ENCODE results near the gene PIERCE2. TPM values are rescaled to one million over a fixed set of nuclear protein-coding genes. Genes with fewer than 3 reads are reported as not detected.
A peak's percentile ranks its signal among the peaks of the same experiment; 100 is the strongest.
"Not testable (repeated sequence)": the region's sequence is repeated elsewhere in the genome, so short reads cannot be mapped to it uniquely, and the experiment has no call there.

Gene PIERCE2
- polyA plus RNA-seq, 1 donor, result 2.3 TPM

DNA sequence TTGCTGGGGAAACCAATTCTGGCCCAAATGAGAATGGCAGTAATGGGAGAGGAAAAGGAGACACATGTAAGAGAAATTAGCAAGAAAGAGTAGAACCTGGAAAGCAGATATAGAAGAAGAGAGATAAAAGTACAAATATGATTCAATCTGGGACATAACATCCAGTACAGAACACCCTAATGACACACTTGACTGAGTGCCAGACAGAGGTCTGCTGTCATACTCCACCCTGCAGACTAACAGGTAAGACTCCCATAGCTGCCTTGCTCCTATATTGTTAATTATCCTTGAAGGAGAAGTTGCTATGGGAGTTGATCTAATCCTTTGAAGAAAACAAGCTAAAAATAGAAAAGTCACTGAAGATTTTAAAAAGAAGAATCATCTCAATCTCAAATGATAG is 21.3 kb upstream of the PIERCE2 start:
- Histone ChIP-seq H3K27ac (ENCODE audit: low read length) (no peak overlapping the region), H3K27me3 (ENCODE audit: control insufficient read depth, insufficient read depth, low read length) (no peaks in the 10 kb centered on the region), H3K4me1 (ENCODE audit: control insufficient read depth, insufficient read depth, low read length) (no peaks in the 10 kb centered on the region), H3K36me3 (ENCODE audit: control insufficient read depth, insufficient read depth, low read length) (peaks cover 11% of the 10 kb centered on the region), H3K9me3 (ENCODE audit: control insufficient read depth, low read depth, low read length) (no peaks in the 10 kb centered on the region), H3K4me3 (ENCODE audit: low read length) (no peak overlapping the region)
- DNase-seq, result no peak

GRCh38 chr15:55389264-55389607 is 19.1 kb upstream of the PIERCE2 start:
- no peak overlapping the region for H3K4me3 ChIP-seq (ENCODE audit: low read length)
- H3K9me3 ChIP-seq (ENCODE audit: control insufficient read depth, low read depth, low read length), result no peaks in the 10 kb centered on the region
- no peaks in the 10 kb centered on the region for H3K27me3 ChIP-seq (ENCODE audit: control insufficient read depth, insufficient read depth, low read length)
- H3K27ac ChIP-seq (ENCODE audit: low read length), result no peak overlapping the region
- no peaks in the 10 kb centered on the region for H3K4me1 ChIP-seq (ENCODE audit: control insufficient read depth, insufficient read depth, low read length)
- peaks cover 7% of the 10 kb centered on the region for H3K36me3 ChIP-seq (ENCODE audit: control insufficient read depth, insufficient read depth, low read length)
- no peak for DNase-seq

GRCh38 chr15:55394694-55395093 is 13.6 kb upstream of the PIERCE2 start:
- Histone ChIP-seq H3K36me3 (ENCODE audit: control insufficient read depth, insufficient read depth, low read length) (no peaks in the 10 kb centered on the region), H3K4me3 (ENCODE audit: low read length) (no peak overlapping the region), H3K9me3 (ENCODE audit: control insufficient read depth, low read depth, low read length) (no peaks in the 10 kb centered on the region), H3K4me1 (ENCODE audit: control insufficient read depth, insufficient read depth, low read length) (no peaks in the 10 kb centered on the region), H3K27me3 (ENCODE audit: control insufficient read depth, insufficient read depth, low read length) (no peaks in the 10 kb centered on the region), H3K27ac (ENCODE audit: low read length) (no peak overlapping the region)
- no peak for DNase-seq
- no CpG with 5 or more reads among the region's 1 CpG for WGBS (ENCODE audit: insufficient coverage, low lambda C conversion rate)

- H3K4me3 ChIP-seq (ENCODE audit: low read length), result no peak overlapping the region
- H3K36me3 ChIP-seq (ENCODE audit: control insufficient read depth, insufficient read depth, low read length), result no peaks in the 10 kb centered on the region
- no peak overlapping the region for H3K27ac ChIP-seq (ENCODE audit: low read length)
- WGBS (ENCODE audit: insufficient coverage, low lambda C conversion rate), result 92% methylated on average over 2 of the region's 5 CpGs
- H3K9me3 ChIP-seq (ENCODE audit: control insufficient read depth, low read depth, low read length), result no peaks in the 10 kb centered on the region
- H3K4me1 ChIP-seq (ENCODE audit: control insufficient read depth, insufficient read depth, low read length), result peaks cover 4% of the 10 kb centered on the region
- DNase-seq, result no peak
- H3K27me3 ChIP-seq (ENCODE audit: control insufficient read depth, insufficient read depth, low read length), result no peaks in the 10 kb centered on the region
Measured at GRCh38 chr15:55398243-55398642, 10.1 kb upstream of the PIERCE2 start.

GRCh38 chr15:55400050-55400449 is 8.2 kb upstream of the PIERCE2 start:
- H3K9me3 ChIP-seq (ENCODE audit: control insufficient read depth, low read depth, low read length); DNase-seq; H3K27ac ChIP-seq (ENCODE audit: low read length); H3K36me3 ChIP-seq (ENCODE audit: control insufficient read depth, insufficient read depth, low read length); H3K27me3 ChIP-seq (ENCODE audit: control insufficient read depth, insufficient read depth, low read length); H3K4me3 ChIP-seq (ENCODE audit: low read length): not testable (repeated sequence)
- no CpG with 5 or more reads among the region's 8 CpGs for WGBS (ENCODE audit: insufficient coverage, low lambda C conversion rate)
- peaks cover 15% of the 10 kb centered on the region for H3K4me1 ChIP-seq (ENCODE audit: control insufficient read depth, insufficient read depth, low read length)

- no peaks in the 10 kb centered on the region for H3K9me3 ChIP-seq (ENCODE audit: control insufficient read depth, low read depth, low read length)
- H3K27ac ChIP-seq (ENCODE audit: low read length), result no peak overlapping the region
- H3K4me3 ChIP-seq (ENCODE audit: low read length), result no peak overlapping the region
- H3K4me1 ChIP-seq (ENCODE audit: control insufficient read depth, insufficient read depth, low read length), result peaks cover 15% of the 10 kb centered on the region
- H3K27me3 ChIP-seq (ENCODE audit: control insufficient read depth, insufficient read depth, low read length), result no peaks in the 10 kb centered on the region
- no peak for DNase-seq
- WGBS (ENCODE audit: insufficient coverage, low lambda C conversion rate), result no CpG with 5 or more reads among the region's 1 CpG
- H3K36me3 ChIP-seq (ENCODE audit: control insufficient read depth, insufficient read depth, low read length), result no peaks in the 10 kb centered on the region
Measured at GRCh38 chr15:55401786-55402246, 6.5 kb upstream of the PIERCE2 start.

- peak overlapping the region; percentile 36 for H3K27ac ChIP-seq (ENCODE audit: low read length)
- H3K4me3 ChIP-seq (ENCODE audit: low read length), result no peak overlapping the region
- DNase-seq, result no peak
- H3K36me3 ChIP-seq (ENCODE audit: control insufficient read depth, insufficient read depth, low read length), result no peaks in the 10 kb centered on the region
- no peaks in the 10 kb centered on the region for H3K27me3 ChIP-seq (ENCODE audit: control insufficient read depth, insufficient read depth, low read length)
- peaks cover 19% of the 10 kb centered on the region for H3K4me1 ChIP-seq (ENCODE audit: control insufficient read depth, insufficient read depth, low read length)
- no peaks in the 10 kb centered on the region for H3K9me3 ChIP-seq (ENCODE audit: control insufficient read depth, low read depth, low read length)
Measured at GRCh38 chr15:55402707-55403106, 5.6 kb upstream of the PIERCE2 start.

GRCh38 chr15:55403531-55403930 is 4.8 kb upstream of the PIERCE2 start:
- H3K4me1 ChIP-seq (ENCODE audit: control insufficient read depth, insufficient read depth, low read length), result peaks cover 19% of the 10 kb centered on the region

DNA sequence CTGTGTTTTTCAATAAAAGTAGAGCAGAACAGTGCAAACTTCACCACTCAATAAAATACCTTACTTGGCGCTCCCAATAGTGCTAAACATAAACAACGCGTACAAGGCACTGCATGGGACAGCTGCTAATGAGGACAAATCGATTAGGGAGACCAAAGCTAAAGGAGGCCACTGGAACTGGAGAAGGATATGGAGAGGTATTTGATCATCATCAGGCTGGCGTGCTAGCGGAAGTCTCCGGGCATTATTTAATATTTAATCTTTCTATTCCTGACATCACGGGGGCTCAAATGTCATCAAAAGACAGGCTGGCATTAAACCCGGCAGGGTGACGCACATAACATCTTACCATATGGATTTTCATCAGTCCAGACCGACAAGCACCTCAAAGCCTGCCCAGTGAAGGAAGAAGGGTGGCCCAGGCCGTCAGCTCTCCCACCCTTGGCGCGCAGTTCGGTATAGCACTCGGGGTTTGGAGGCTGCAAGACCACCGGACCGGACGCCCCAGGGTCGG is 740 bp upstream of the PIERCE2 start:
- no peaks in the 10 kb centered on the region for H3K27me3 ChIP-seq (ENCODE audit: control insufficient read depth, insufficient read depth, low read length)
- H3K36me3 ChIP-seq (ENCODE audit: control insufficient read depth, insufficient read depth, low read length), result no peaks in the 10 kb centered on the region
- H3K27ac ChIP-seq (ENCODE audit: low read length), result peak overlapping the region; percentile 97
- H3K4me3 ChIP-seq (ENCODE audit: low read length), result peak overlapping the region; percentile 93
- no peaks in the 10 kb centered on the region for H3K9me3 ChIP-seq (ENCODE audit: control insufficient read depth, low read depth, low read length)
- H3K4me1 ChIP-seq (ENCODE audit: control insufficient read depth, insufficient read depth, low read length), result peaks cover 19% of the 10 kb centered on the region
- no peak for DNase-seq
- WGBS (ENCODE audit: insufficient coverage, low lambda C conversion rate), result no CpG with 5 or more reads among the region's 20 CpGs

More at GRCh38 chr15:55403531-55403930, 4.8 kb upstream of the PIERCE2 start:
- Histone ChIP-seq H3K27me3 (ENCODE audit: control insufficient read depth, insufficient read depth, low read length) (no peaks in the 10 kb centered on the region), H3K4me3 (ENCODE audit: low read length) (no peak overlapping the region), H3K27ac (ENCODE audit: low read length) (peak overlapping the region; percentile 46), H3K9me3 (ENCODE audit: control insufficient read depth, low read depth, low read length) (no peaks in the 10 kb centered on the region), H3K36me3 (ENCODE audit: control insufficient read depth, insufficient read depth, low read length) (no peaks in the 10 kb centered on the region)
- DNase-seq, result peak; percentile 17 to 61

DNA sequence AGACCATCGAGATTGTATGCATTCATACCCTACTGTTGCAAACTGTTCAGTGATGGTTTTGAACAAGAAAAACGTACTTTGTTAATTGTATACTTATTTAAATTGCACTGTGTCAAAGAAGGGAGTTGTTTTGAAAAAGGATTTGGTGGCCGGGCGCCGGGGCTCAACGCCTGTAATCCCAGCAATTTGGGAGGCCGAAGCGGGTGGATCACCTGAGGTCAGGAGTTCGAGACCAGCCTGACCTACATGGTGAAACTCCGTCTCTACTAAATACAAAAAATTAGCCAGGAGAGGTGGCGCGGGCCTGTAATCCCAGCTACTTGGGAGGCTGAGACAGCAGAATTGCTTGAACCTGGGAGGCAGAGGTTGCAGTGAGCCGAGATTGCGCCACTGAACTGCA is 681 bp downstream of the PIERCE2 start:
- Histone ChIP-seq H3K27ac (ENCODE audit: low read length) (peak overlapping the region; percentile 97), H3K4me1 (ENCODE audit: control insufficient read depth, insufficient read depth, low read length) (peaks cover 11% of the 10 kb centered on the region), H3K4me3 (ENCODE audit: low read length) (peak overlapping the region; percentile 93)
- not testable (repeated sequence) for H3K27me3 ChIP-seq (ENCODE audit: control insufficient read depth, insufficient read depth, low read length); H3K9me3 ChIP-seq (ENCODE audit: control insufficient read depth, low read depth, low read length); DNase-seq; H3K36me3 ChIP-seq (ENCODE audit: control insufficient read depth, insufficient read depth, low read length)
- WGBS (ENCODE audit: insufficient coverage, low lambda C conversion rate), result no CpG with 5 or more reads among the region's 14 CpGs

DNA sequence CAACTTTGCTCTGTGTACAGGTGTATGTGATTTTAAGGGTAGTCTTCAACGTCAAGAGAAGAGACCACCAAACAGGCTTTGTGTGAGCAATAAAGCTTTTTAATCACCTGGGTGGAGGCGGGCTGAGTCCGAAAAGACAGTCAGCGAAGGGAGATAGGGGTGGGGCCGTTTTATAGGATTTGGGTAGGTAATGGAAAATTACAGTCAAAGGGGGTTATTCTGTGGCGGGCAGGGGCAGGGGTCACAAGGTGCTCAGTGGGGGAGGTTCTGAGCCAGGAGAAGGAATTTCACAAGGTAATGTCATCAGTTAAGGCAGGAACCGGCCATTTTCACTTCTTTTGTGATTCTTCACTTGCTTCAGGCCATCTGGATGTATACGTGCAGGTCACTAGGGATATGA is 9.4 kb downstream of the PIERCE2 start:
- not testable (repeated sequence) for H3K4me1 ChIP-seq (ENCODE audit: control insufficient read depth, insufficient read depth, low read length); DNase-seq; H3K36me3 ChIP-seq (ENCODE audit: control insufficient read depth, insufficient read depth, low read length); H3K9me3 ChIP-seq (ENCODE audit: control insufficient read depth, low read depth, low read length); H3K4me3 ChIP-seq (ENCODE audit: low read length); H3K27me3 ChIP-seq (ENCODE audit: control insufficient read depth, insufficient read depth, low read length); H3K27ac ChIP-seq (ENCODE audit: low read length)
- WGBS (ENCODE audit: insufficient coverage, low lambda C conversion rate), result 20% methylated on average over 1 of the region's 8 CpGs

All from large intestine (tissue), 3 donors.